ENCODE data around the gene TAGLN3.

GRCh38 chr3:112013058-112013783, 14.5 kb downstream of the TAGLN3 start:
- peak; percentile 64 to 72 (median 67) for TF ChIP-seq CTCF (IDR thresholded peaks at IDR 0.05)
- no peak for TF ChIP-seq POLR2A (IDR thresholded peaks at IDR 0.05)

Data from sigmoid colon (tissue), 3 donors.